ENCODE measurements around the gene ISY1. TPM values are rescaled to one million over a fixed set of nuclear protein-coding genes. Genes with fewer than 3 reads are reported as not detected.

The ISY1 gene
- total RNA-seq, 2 donors from 2014 or later, result 9.3 to 12.5 TPM

GRCh38 chr3:129120254-129121004 is 40.4 kb downstream of the ISY1 start:
- intact Hi-C loops (cut with DNase I), result no loop called here
- no peaks in the 10 kb centered on the region for H3K36me3 ChIP-seq (replicated peaks in 1 of 2; ENCODE audit: insufficient read depth in 1 of 2, low read depth in 2 of 2)
- peak overlapping the region; percentile 87 to 96 (median 94) for H3K27ac ChIP-seq
- H3K4me1 ChIP-seq, result peaks cover 63% of the 10 kb centered on the region
- H3K9me3 ChIP-seq, result no peaks in the 10 kb centered on the region
- peak overlapping the region; percentile 34 to 51 for H3K4me3 ChIP-seq
- WGBS, 2 donors, result 0 to 1% methylated on average over 8 to 18 of the region's 18 CpGs
- DNase-seq, result peak; percentile 87 to 95 (median 90)
- peak; percentile 63 for ATAC-seq
- H3K27me3 ChIP-seq, result no peaks in the 10 kb centered on the region
- TF ChIP-seq POLR2A (IDR thresholded peaks at IDR 0.05), result peak; percentile 44 to 95 (median 92)
- TF ChIP-seq, protein P1, sequence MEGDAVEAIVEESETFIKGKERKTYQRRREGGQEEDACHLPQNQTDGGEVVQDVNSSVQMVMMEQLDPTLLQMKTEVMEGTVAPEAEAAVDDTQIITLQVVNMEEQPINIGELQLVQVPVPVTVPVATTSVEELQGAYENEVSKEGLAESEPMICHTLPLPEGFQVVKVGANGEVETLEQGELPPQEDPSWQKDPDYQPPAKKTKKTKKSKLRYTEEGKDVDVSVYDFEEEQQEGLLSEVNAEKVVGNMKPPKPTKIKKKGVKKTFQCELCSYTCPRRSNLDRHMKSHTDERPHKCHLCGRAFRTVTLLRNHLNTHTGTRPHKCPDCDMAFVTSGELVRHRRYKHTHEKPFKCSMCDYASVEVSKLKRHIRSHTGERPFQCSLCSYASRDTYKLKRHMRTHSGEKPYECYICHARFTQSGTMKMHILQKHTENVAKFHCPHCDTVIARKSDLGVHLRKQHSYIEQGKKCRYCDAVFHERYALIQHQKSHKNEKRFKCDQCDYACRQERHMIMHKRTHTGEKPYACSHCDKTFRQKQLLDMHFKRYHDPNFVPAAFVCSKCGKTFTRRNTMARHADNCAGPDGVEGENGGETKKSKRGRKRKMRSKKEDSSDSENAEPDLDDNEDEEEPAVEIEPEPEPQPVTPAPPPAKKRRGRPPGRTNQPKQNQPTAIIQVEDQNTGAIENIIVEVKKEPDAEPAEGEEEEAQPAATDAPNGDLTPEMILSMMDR (IDR thresholded peaks at IDR 0.05), result peak in 6 of 7 experiments; percentile 17 to 56 (median 45)

DNA sequence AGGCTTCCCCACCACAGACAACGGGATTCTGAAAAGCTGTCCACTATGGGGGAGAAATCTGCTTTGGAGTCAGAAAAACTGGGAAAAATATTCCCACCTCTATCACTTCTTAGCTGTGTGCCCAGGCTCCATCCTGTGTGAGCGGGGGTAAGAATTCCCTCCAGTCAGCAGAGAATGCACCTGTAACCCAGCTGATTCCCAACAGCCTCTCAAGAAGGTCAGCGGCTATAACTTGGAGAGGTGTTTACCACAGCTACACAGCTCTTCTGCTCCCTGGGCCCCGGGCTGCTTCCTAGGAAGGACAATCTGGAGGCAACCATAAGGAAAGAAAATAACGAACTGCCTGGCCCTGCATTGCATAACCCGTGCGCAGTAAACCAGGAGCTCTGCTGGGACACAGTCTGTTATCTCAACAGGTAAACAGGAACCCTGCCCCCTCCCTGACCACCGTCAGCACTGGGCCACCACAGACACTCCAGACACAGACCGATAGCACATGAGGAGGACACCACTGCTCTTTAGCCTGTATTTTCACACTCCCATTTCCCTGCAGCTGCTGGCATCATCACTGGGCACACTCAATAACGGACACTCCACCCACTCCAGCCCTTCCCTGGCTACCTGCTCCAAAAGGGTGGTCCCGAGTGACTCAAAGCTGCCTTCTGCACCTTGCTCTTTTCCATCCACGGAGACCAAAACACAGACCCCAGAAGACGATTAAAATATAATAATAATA is 41.3 kb downstream of the ISY1 start:
- H3K27ac ChIP-seq, result peak overlapping the region; percentile 76 to 96 (median 94)
- no peaks in the 10 kb centered on the region for H3K27me3 ChIP-seq
- H3K9me3 ChIP-seq, result no peaks in the 10 kb centered on the region
- H3K4me1 ChIP-seq, result peaks cover 63% of the 10 kb centered on the region
- WGBS, 2 donors, result 11 to 12% methylated on average over 13 of the region's 13 CpGs
- intact Hi-C loops (cut with DNase I), result no loop called here
- peak overlapping the region in 1 of 2 donors; percentile 6 for H3K4me3 ChIP-seq
- TF ChIP-seq, protein P1 (IDR thresholded peaks at IDR 0.05), result no peak
- TF ChIP-seq POLR2A (IDR thresholded peaks at IDR 0.05), result peak in 2 of 3 donors; percentile 44 to 45
- no peaks in the 10 kb centered on the region for H3K36me3 ChIP-seq (replicated peaks in 1 of 2; ENCODE audit: insufficient read depth in 1 of 2, low read depth in 2 of 2)
- DNase-seq, result peak; percentile 53 to 76 (median 65)
- no peak for ATAC-seq

DNA sequence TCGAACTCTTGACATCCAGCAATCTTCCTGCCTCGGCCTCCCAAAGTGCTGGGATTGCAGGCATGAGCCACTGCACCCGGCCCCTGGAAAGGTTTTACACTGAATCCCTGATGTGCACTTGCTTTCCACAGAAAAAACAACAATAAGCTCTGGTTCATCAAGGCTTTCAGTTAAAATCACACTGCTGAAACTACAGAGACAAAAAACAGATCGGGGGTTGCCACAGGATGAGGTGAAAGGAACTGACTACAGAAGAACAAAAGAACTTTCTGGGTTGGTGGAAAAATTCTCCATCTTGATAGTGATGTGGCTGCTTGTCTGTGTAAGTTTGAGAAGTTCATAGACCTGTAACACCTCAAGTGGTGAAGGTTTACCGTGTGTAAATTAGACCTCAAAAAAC is 42.1 kb downstream of the ISY1 start:
- no peak for DNase-seq
- H3K27me3 ChIP-seq, result no peaks in the 10 kb centered on the region
- peak overlapping the region in 3 of 4 donors; percentile 94 to 96 (median 95) for H3K27ac ChIP-seq
- H3K4me1 ChIP-seq, result peaks cover 62% of the 10 kb centered on the region
- no peaks in the 10 kb centered on the region for H3K9me3 ChIP-seq
- ATAC-seq, result no peak
- intact Hi-C loops (cut with DNase I), result no loop called here
- no peaks in the 10 kb centered on the region for H3K36me3 ChIP-seq (replicated peaks in 1 of 2; ENCODE audit: insufficient read depth in 1 of 2, low read depth in 2 of 2)
- no peak overlapping the region for H3K4me3 ChIP-seq
- WGBS, 2 donors, result 70 to 74% methylated on average over 5 of the region's 5 CpGs
- no peak for TF ChIP-seq POLR2A (IDR thresholded peaks at IDR 0.05)
- TF ChIP-seq, protein P1 (IDR thresholded peaks at IDR 0.05), result no peak

- TF ChIP-seq, protein P1 (IDR thresholded peaks at IDR 0.05), result no peak
- no peak for TF ChIP-seq POLR2A (IDR thresholded peaks at IDR 0.05)
- H3K4me1 ChIP-seq, result peaks cover 46% of the 10 kb centered on the region
- H3K27me3 ChIP-seq, result no peaks in the 10 kb centered on the region
- ATAC-seq, result no peak
- no peak overlapping the region for H3K27ac ChIP-seq
- H3K9me3 ChIP-seq, result no peaks in the 10 kb centered on the region
- H3K4me3 ChIP-seq, result no peak overlapping the region
- no peak for DNase-seq
- intact Hi-C loops (cut with DNase I), result no loop called here
- no peaks in the 10 kb centered on the region for H3K36me3 ChIP-seq (replicated peaks in 1 of 2; ENCODE audit: insufficient read depth in 1 of 2, low read depth in 2 of 2)
Measured at GRCh38 chr3:129117134-129117533, 43.7 kb downstream of the ISY1 start.
